Endothelial cell of hepatic sinusoid (primary cell): ENCODE results near the gene HNRNPA2B1.
"Not testable (repeated sequence)": the region's sequence is repeated elsewhere in the genome, so short reads cannot be mapped to it uniquely, and the experiment has no call there.

Experiments
- in situ Hi-C: cut with HindIII; loops from 2 replicates; pipeline ENCODE4 v1.10.0; 2017; ENCODE audit warnings: low sequenced_read_pairs

HNRNPA2B1 gene

GRCh38 chr7:26186364-26187311, 13.9 kb downstream of the HNRNPA2B1 start:
- in situ Hi-C loops, result loop anchor here (5.0 kb wide), 1 partner anchor 34 kb away; the partner anchor contains the start of gene NFE2L3

GRCh38 chr7:26185844-26186180, 14.7 kb downstream of the HNRNPA2B1 start:
- in situ Hi-C loops, result loop anchor here (5.0 kb wide), 1 partner anchor 34 kb away; the partner anchor contains the start of gene NFE2L3

GRCh38 chr7:26185131-26185843, 15.3 kb downstream of the HNRNPA2B1 start:
- in situ Hi-C loops, result loop anchor here (5.0 kb wide), 1 partner anchor 33 kb away; the partner anchor contains the start of gene NFE2L3

- in situ Hi-C loops, result loop anchor here (5.0 kb wide), 1 partner anchor 32 kb away; the partner anchor contains the start of gene NFE2L3
Measured at GRCh38 chr7:26184281-26185101, 16.1 kb downstream of the HNRNPA2B1 start.

- in situ Hi-C loops, result no loop called here
Measured at GRCh38 chr7:26183545-26184280, 16.8 kb downstream of the HNRNPA2B1 start.

- in situ Hi-C loops, result no loop called here
Measured at GRCh38 chr7:26182706-26183105, 17.8 kb downstream of the HNRNPA2B1 start.

- in situ Hi-C loops, result no loop called here
Measured at GRCh38 chr7:26182283-26182682, 18.3 kb downstream of the HNRNPA2B1 start.

GRCh38 chr7:26181474-26182227, 18.9 kb downstream of the HNRNPA2B1 start:
- in situ Hi-C loops, result no loop called here

GRCh38 chr7:26180792-26181198, 19.8 kb downstream of the HNRNPA2B1 start:
- in situ Hi-C loops, result no loop called here

- in situ Hi-C loops, result no loop called here
Measured at GRCh38 chr7:26179826-26180497, 20.6 kb downstream of the HNRNPA2B1 start.

DNA sequence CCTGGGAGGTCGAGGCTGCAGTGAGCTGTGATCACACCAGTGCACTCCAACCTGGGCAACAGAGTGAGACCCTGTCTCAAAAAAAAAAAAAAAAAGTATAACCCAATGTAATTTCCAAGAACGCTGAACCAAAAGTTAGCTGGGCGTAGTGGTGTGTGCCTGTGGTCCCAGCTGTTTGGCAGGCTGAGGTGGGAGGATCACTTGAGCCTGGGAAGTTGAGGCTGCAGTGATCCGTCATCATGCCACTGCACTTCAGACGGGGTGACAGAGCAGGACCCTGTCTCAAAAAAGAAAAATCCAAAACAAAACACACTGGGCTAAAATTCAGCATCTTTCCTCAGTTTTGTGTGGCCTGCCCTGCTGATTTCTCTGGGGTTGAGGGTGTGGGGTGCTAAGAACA, 21.1 kb downstream of the HNRNPA2B1 start:
- in situ Hi-C loops, result no loop called here

DNA sequence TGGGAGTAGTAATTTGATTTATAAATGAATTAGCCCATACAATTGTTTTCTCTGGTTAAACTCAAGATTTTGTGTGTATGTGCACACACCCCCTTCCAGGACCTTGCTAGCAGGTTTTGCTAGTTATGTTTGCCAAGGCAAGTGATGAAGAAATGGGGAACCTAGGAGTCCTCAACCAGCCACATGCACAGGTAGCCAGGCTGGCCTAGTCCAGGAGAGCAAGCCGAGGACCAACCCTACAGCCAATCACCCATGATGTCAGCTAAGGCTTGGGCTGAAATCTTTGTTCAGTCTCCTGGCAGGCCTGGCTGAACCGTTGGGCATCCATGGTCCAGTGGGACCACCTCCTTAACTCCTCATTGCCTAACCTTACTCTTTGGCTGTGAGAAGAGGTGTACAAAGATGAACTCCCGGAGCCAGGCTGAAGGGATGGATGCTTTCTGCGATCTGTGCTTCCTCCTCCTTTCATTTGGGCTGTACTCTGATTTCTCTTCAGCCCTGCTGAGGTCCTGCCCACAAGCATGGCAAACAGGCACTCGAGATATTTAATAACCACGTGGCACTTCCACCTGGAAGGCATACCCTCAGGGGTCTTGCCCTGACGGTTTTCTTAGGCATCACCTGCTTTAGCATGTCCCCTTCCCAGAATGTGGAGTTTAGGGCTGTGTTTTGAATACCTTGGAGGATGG, 22.1 kb downstream of the HNRNPA2B1 start:
- in situ Hi-C loops, result no loop called here

DNA sequence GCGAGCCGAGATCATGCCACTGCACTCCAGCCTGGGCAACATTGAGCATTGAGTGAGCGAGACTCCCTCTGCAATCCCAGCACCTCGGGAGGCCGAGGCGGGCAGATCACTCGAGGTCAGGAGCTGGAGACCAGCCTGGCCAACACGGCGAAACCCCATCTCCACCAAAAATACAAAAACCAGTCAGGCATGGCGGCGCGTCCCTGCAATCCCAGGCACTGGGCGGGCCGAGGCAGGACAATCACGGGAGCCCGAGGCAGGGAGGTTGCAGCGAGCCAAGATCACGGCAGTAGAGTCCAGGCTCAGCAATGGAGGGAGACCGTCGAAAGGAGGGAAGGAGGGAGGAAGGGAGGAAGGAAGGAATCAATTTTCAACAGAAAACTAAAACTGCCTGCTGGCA, 23.3 kb downstream of the HNRNPA2B1 start:
- in situ Hi-C loops, result not testable (repeated sequence)

GRCh38 chr7:26176696-26177095, 23.9 kb downstream of the HNRNPA2B1 start:
- in situ Hi-C loops, result not testable (repeated sequence)

- in situ Hi-C loops, result not testable (repeated sequence)
Measured at GRCh38 chr7:26175903-26176302, 24.6 kb downstream of the HNRNPA2B1 start.

DNA sequence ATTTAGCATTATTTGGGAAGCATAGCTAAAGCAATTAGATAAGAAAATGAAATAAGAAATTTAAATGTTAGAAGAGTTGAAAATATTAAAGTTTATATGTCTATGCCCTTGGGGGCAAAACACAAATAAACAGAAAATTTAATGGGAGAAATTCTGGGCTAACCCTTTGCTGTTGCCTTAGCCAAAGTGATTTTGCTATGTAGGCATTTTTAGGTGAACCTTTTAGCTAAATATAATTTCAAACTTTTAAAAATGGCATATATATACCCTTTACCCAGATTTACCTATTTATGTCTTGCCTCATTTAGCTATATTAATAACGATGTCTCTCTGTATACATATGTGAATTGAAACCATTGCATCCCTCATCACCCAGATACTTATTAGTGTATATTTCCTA, 28.5 kb downstream of the HNRNPA2B1 start:
- in situ Hi-C loops, result no loop called here

GRCh38 chr7:26171601-26172000, 28.9 kb downstream of the HNRNPA2B1 start:
- in situ Hi-C loops, result no loop called here

GRCh38 chr7:26170663-26171062, 29.9 kb downstream of the HNRNPA2B1 start:
- in situ Hi-C loops, result no loop called here
